ENCODE measurements around the gene BCAN. TPM values are rescaled to one million over a fixed set of nuclear protein-coding genes. Genes with fewer than 3 reads are reported as not detected.

The BCAN gene
- total RNA-seq, 2 donors from 2014 or later, result 0.26 TPM; not detected in 1

- Histone ChIP-seq H3K4me1 (peaks cover 16% of the 10 kb centered on the region), H3K4me3 (no peak overlapping the region), H3K27ac (no peak overlapping the region), H3K27me3 (no peaks in the 10 kb centered on the region), H3K9me3 (no peaks in the 10 kb centered on the region), H3K36me3 (replicated peaks in 1 of 2; ENCODE audit: insufficient read depth in 1 of 2, low read depth in 2 of 2) (peaks cover 0 to 9% of the 10 kb centered on the region in 2 donors)
- DNase-seq (no peak), ATAC-seq (no peak)
- intact Hi-C loops (cut with DNase I), result no loop called here
- TF ChIP-seq POLR2A (IDR thresholded peaks at IDR 0.05) (no peak), CTCF (IDR thresholded peaks at IDR 0.05) (no peak)
- 70 to 83% methylated on average over 3 of the region's 3 CpGs for whole genome bisulfite sequencing, 2 donors
Measured at GRCh38 chr1:156594190-156594589, 47.7 kb upstream of the BCAN start.

- H3K27ac ChIP-seq, result no peak overlapping the region
- intact Hi-C loops (cut with DNase I), result no loop called here
- TF ChIP-seq POLR2A (IDR thresholded peaks at IDR 0.05), result no peak
- no peak for TF ChIP-seq CTCF (IDR thresholded peaks at IDR 0.05)
- whole genome bisulfite sequencing, 2 donors, result 87 to 88% methylated on average over 2 of the region's 2 CpGs
- H3K36me3 ChIP-seq (replicated peaks in 1 of 2; ENCODE audit: insufficient read depth in 1 of 2, low read depth in 2 of 2), result peaks cover 0 to 9% of the 10 kb centered on the region in 2 donors
- peaks cover 21% of the 10 kb centered on the region for H3K4me1 ChIP-seq
- no peak overlapping the region for H3K4me3 ChIP-seq
- ATAC-seq (no peak), DNase-seq (no peak)
- H3K9me3 ChIP-seq, result no peaks in the 10 kb centered on the region
- H3K27me3 ChIP-seq, result no peaks in the 10 kb centered on the region
Measured at GRCh38 chr1:156595016-156595415, 46.9 kb upstream of the BCAN start.

- Histone ChIP-seq H3K4me3 (no peak overlapping the region), H3K9me3 (no peaks in the 10 kb centered on the region), H3K27ac (no peak overlapping the region), H3K4me1 (peaks cover 24% of the 10 kb centered on the region), H3K36me3 (replicated peaks in 1 of 2; ENCODE audit: insufficient read depth in 1 of 2, low read depth in 2 of 2) (peaks cover 0 to 9% of the 10 kb centered on the region in 2 donors), H3K27me3 (no peaks in the 10 kb centered on the region)
- TF ChIP-seq CTCF (IDR thresholded peaks at IDR 0.05) (no peak), POLR2A (IDR thresholded peaks at IDR 0.05) (no peak)
- 87 to 100% methylated on average over 3 of the region's 3 CpGs for WGBS, 2 donors
- ATAC-seq, result no peak
- DNase-seq, result no peak
- intact Hi-C loops (cut with DNase I), result no loop called here
Measured at GRCh38 chr1:156596426-156596825, 45.5 kb upstream of the BCAN start.

DNA sequence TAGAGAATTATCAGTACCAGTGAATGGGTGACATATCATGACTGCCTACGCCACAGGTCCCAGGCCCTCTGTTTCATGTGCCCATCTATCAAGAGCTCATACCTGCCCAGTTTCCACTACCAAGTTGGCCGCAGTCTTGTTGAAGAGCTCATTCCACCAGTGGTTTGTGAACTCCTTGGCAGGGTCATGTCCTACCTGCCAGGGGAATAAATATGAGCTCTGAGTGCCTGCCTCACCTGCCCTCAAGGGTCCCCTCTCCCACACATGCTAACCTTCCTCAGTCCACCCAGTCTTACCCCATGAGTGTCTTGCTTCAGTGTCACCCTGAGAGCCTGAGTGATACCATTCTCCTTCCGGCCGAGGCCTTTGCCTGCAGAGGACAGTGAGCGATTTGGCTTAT, 43.8 kb upstream of the BCAN start:
- H3K9me3 ChIP-seq, result no peaks in the 10 kb centered on the region
- no peak overlapping the region for H3K4me3 ChIP-seq
- TF ChIP-seq CTCF (IDR thresholded peaks at IDR 0.05) (no peak), POLR2A (IDR thresholded peaks at IDR 0.05) (no peak)
- ATAC-seq (no peak), DNase-seq (no peak)
- no peak overlapping the region for H3K27ac ChIP-seq
- intact Hi-C loops (cut with DNase I), result no loop called here
- H3K27me3 ChIP-seq, result no peaks in the 10 kb centered on the region
- peaks cover 0 to 9% of the 10 kb centered on the region in 2 donors for H3K36me3 ChIP-seq (replicated peaks in 1 of 2; ENCODE audit: insufficient read depth in 1 of 2, low read depth in 2 of 2)
- peaks cover 24% of the 10 kb centered on the region for H3K4me1 ChIP-seq
- WGBS, 2 donors, result 89 to 95% methylated on average over 4 to 5 of the region's 5 CpGs

- intact Hi-C loops (cut with DNase I), result no loop called here
- DNase-seq, result no peak
Measured at GRCh38 chr1:156598731-156599432, 43.0 kb upstream of the BCAN start.

More at GRCh38 chr1:156598731-156599432, 43.0 kb upstream of the BCAN start:
- no peak for ATAC-seq
- WGBS, 2 donors, result 86 to 96% methylated on average over 4 of the region's 4 CpGs
- TF ChIP-seq CTCF (IDR thresholded peaks at IDR 0.05) (no peak), POLR2A (IDR thresholded peaks at IDR 0.05) (no peak)
- Histone ChIP-seq H3K4me3 (no peak overlapping the region), H3K27me3 (no peaks in the 10 kb centered on the region), H3K4me1 (peaks cover 24% of the 10 kb centered on the region), H3K27ac (no peak overlapping the region), H3K36me3 (replicated peaks in 1 of 2; ENCODE audit: insufficient read depth in 1 of 2, low read depth in 2 of 2) (peaks cover 0 to 9% of the 10 kb centered on the region in 2 donors), H3K9me3 (no peaks in the 10 kb centered on the region)
